Gastrocnemius medialis (tissue), 4 donors: Measurements from ENCODE around the gene TCERG1L.

Experiments
- POLR2A ChIP-seq, 2 donors: fragments of 450-650 bp; IDR thresholded peaks; one replicate each; pipeline ENCODE4 v1.6.1; 2017; ENCODE audit warnings: antibody characterized with exemption in 2 of 2, mild to moderate bottlenecking in 2 of 2, moderate library complexity in 2 of 2
- TF ChIP-seq, protein P1 (sequence below), 5 experiments: fragments of 450-650 bp in 3 of 5; fragments of 200-600 bp in 2 of 5; sonication (generic) in 2 of 5; IDR thresholded peaks in 4 of 5; conservative IDR thresholded peaks in 1 of 5; 1 replicate in 4 of 5; 2 replicates in 1 of 5; pipeline ENCODE4 v1.5.1; 2016 to 2019; ENCODE audit warnings: antibody characterized with exemption in 5 of 5, mild to moderate bottlenecking in 3 of 5, moderate library complexity in 3 of 5

DNA sequence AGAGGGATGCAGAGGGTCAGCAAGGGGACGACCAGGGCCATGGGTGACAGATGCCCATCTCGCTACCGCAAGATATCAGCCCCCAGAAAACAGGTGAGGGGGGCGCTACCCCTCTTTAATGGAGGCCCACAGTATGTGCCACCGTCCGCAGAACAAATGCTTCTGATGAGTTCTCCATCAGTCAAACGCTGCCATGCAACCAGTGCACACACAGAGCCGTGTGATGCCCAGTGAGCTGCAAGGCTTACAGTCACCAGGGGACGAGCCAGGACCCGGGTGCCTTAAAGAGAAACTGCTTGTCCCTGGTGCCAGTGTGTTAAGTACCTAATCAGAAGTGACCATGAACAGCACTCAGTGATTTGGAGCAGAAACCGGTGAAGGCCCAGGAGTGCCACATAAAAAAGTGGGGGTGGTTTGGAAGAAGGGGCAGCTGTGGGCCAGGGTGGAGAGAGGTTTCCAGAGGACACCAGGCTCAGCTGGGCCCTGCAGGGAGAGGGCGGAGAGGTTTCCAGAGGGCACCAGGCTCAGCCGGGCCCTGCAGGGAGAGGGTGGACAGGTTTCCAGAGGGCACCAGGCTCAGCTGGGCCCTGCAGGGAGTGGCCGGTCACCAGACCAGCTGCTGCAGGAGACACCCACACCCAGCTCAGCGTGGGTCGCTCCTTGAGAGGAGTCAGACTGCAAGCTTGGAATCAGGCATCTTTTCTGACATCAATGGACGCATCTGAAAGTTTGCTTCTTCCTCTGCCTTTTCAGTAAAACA, 50.9 kb downstream of the TCERG1L start:
- TF ChIP-seq, protein P1, sequence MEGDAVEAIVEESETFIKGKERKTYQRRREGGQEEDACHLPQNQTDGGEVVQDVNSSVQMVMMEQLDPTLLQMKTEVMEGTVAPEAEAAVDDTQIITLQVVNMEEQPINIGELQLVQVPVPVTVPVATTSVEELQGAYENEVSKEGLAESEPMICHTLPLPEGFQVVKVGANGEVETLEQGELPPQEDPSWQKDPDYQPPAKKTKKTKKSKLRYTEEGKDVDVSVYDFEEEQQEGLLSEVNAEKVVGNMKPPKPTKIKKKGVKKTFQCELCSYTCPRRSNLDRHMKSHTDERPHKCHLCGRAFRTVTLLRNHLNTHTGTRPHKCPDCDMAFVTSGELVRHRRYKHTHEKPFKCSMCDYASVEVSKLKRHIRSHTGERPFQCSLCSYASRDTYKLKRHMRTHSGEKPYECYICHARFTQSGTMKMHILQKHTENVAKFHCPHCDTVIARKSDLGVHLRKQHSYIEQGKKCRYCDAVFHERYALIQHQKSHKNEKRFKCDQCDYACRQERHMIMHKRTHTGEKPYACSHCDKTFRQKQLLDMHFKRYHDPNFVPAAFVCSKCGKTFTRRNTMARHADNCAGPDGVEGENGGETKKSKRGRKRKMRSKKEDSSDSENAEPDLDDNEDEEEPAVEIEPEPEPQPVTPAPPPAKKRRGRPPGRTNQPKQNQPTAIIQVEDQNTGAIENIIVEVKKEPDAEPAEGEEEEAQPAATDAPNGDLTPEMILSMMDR (IDR thresholded peaks at IDR 0.05 in 4 of 5, conservative IDR thresholded peaks at IDR 0.05 in 1 of 5), result no peak
- no peak for TF ChIP-seq POLR2A (IDR thresholded peaks at IDR 0.05)
